ENCODE measurements around the gene SGMS1. TPM values are rescaled to one million over a fixed set of nuclear protein-coding genes. Genes with fewer than 3 reads are reported as not detected.

Gene SGMS1
- total and polyA plus RNA-seq, 2 donors (not counting 3 experiments of a cell fraction or from before 2014, with no cell fraction given), result 9.7 to 23.7 TPM

DNA sequence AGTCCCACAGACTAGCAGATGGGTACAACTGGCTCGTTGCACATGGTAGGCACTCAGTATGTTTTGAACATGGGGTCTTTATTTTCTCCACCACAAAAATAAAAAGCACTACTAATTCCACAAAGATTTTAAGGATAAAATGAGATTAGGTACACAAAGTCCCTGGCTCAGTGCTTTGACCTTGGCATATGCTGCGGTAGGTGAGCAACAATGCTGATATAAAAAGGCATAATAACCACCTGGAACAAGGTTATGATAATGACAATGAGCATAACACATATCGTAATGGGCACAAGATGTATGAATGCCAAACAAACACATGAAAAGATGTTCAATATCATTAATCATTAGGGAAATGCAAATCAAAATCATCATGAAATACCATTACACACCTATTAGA, 26.9 kb downstream of the SGMS1 start:
- no TSS peak for BruUV-seq (replicated peaks)
- Histone ChIP-seq H3K27ac (ENCODE audit: insufficient read depth, low read depth, low read length) (no peak overlapping the region), H3K79me2 (ENCODE audit: control insufficient read depth, insufficient read depth, low read length) (no peaks in the 10 kb centered on the region), H3K36me3 (ENCODE audit: control insufficient read depth in 2 of 2, extremely low read depth in 1 of 2, insufficient read depth in 2 of 2, low read length in 2 of 2) (no peaks in the 10 kb centered on the region), H3K4me3 (replicated peaks in 1 of 3; ENCODE audit: insufficient read depth in 1 of 3, low read depth in 1 of 3, low read length in 3 of 3) (no peak overlapping the region), H4K20me1 (replicated peaks; ENCODE audit: control insufficient read depth, extremely low read depth, insufficient read depth, low read length) (no peaks in the 10 kb centered on the region), H3K9me1 (replicated peaks; ENCODE audit: control insufficient read depth, extremely low read depth, insufficient read depth, low read length) (no peaks in the 10 kb centered on the region), H3K4me1 (ENCODE audit: control insufficient read depth, extremely low read depth, insufficient read depth, low read length) (peaks cover 5% of the 10 kb centered on the region), H3K27me3 (ENCODE audit: control insufficient read depth in 2 of 2, insufficient read depth in 2 of 2, low read length in 2 of 2) (no peaks in the 10 kb centered on the region), H2AFZ (ENCODE audit: low read depth, low read length) (no peak overlapping the region), H3K4me2 (ENCODE audit: insufficient read depth, low read length) (no peak overlapping the region), H3K9me3 (replicated peaks; ENCODE audit: control insufficient read depth, insufficient read depth, low read length) (no peaks in the 10 kb centered on the region), H3K9ac (replicated peaks; ENCODE audit: extremely low read depth, insufficient read depth, low read length) (no peak overlapping the region)
- CTCF ChIA-PET, result interaction anchor here (0.8 to 1.5 kb wide), 2 partner anchors 17 to 19 kb away, joined by 3 read pairs; no protein-coding TSS in a partner anchor
- DNase-seq (ENCODE audit: low read depth, low spot score) (no peak), FAIRE-seq (no peak)
- POLR2A ChIA-PET, result no interaction called here
- no peak for TF ChIP-seq POLR2AphosphoS5 (IDR thresholded peaks at IDR 0.05; ENCODE audit: insufficient read depth, low read depth, low read length)
- no peak for TF ChIP-seq GATA2 (IDR thresholded peaks at IDR 0.05; ENCODE audit: insufficient read depth, insufficient read length, low read depth, low read length)
- no peak for TF ChIP-seq MYC (IDR thresholded peaks at IDR 0.05; ENCODE audit: low read depth, low read length)
- no peak for TF ChIP-seq FOS (IDR thresholded peaks at IDR 0.05; ENCODE audit: borderline replicate concordance, insufficient read depth, low read length)
- no peak for TF ChIP-seq MAX (IDR thresholded peaks at IDR 0.05; ENCODE audit: insufficient read depth, insufficient read length)
- TF ChIP-seq POLR2A (IDR thresholded peaks at IDR 0.05; ENCODE audit: low read depth, low read length), result no peak
- no peak for TF ChIP-seq EZH2 (IDR thresholded peaks at IDR 0.05; ENCODE audit: borderline replicate concordance, low read depth, low read length, severe bottlenecking)
- TF ChIP-seq JUN (IDR thresholded peaks at IDR 0.05; ENCODE audit: borderline replicate concordance, insufficient read depth, insufficient read length, low read depth), result no peak
- TF ChIP-seq, protein P1, sequence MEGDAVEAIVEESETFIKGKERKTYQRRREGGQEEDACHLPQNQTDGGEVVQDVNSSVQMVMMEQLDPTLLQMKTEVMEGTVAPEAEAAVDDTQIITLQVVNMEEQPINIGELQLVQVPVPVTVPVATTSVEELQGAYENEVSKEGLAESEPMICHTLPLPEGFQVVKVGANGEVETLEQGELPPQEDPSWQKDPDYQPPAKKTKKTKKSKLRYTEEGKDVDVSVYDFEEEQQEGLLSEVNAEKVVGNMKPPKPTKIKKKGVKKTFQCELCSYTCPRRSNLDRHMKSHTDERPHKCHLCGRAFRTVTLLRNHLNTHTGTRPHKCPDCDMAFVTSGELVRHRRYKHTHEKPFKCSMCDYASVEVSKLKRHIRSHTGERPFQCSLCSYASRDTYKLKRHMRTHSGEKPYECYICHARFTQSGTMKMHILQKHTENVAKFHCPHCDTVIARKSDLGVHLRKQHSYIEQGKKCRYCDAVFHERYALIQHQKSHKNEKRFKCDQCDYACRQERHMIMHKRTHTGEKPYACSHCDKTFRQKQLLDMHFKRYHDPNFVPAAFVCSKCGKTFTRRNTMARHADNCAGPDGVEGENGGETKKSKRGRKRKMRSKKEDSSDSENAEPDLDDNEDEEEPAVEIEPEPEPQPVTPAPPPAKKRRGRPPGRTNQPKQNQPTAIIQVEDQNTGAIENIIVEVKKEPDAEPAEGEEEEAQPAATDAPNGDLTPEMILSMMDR (IDR thresholded peaks at IDR 0.05; ENCODE audit: extremely low read depth in 1 of 2, insufficient read depth in 1 of 2, low read depth in 1 of 2, low read length in 2 of 2), result no peak
- dilution Hi-C loops (cut with MboI; ENCODE audit: extremely low pct_ligation_motif_present, low sequenced_read_pairs), result no loop called here
- intact Hi-C loops (cut with micrococcal nuclease), result no loop called here

All from endothelial cell of umbilical vein (primary cell).